ENCODE data around the gene SLC26A2.
"Not testable (repeated sequence)": the region's sequence is repeated elsewhere in the genome, so short reads cannot be mapped to it uniquely, and the experiment has no call there.

Gene SLC26A2

GRCh38 chr5:150006318-150006717 lies 45.8 kb downstream of the SLC26A2 start:
- no peak for DNase-seq (ENCODE audit: low spot score)

GRCh38 chr5:150007050-150007449 lies 46.5 kb downstream of the SLC26A2 start:
- no peak for DNase-seq (ENCODE audit: low spot score)

DNA sequence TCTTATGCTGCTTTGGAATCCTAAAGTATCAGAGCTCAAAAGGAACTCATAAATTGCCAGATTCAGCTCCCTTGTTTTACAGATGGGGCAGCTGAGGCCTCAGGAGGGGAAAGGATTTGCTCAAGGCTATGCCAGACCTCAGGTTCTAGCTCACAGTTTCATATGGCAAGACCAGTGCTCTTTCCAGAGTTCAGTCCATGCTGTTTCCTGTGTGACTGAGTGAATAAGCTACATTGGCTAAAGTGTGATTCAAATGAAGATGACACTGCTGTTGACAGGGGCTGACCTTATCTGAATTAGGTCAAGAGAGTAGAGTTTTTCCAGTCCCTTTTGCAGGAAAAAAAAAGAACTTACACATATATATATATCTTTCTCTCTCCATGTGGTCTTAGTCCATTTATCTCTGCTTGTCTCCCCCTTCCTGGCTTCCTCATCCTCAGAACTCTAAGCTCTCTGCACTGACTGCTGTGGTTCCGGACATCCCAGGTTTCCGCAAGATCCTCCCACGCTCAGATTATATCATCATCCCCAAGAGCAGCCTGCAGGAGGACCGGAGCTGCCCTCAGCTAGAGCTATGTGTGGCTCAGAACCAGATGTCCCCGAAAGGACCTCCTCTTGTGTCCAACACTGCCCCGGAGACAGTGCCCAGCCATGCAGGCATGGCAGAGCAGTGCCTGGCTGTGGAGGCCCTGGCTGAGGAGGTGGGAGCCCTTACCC lies 49.3 kb downstream of the SLC26A2 start:
- no peak for DNase-seq (ENCODE audit: low spot score)

- DNase-seq (ENCODE audit: low spot score) = no peak
Observed at GRCh38 chr5:150013931-150014330, 53.4 kb downstream of the SLC26A2 start.

GRCh38 chr5:150014456-150014855 lies 53.9 kb downstream of the SLC26A2 start:
- no peak for DNase-seq (ENCODE audit: low spot score)

DNA sequence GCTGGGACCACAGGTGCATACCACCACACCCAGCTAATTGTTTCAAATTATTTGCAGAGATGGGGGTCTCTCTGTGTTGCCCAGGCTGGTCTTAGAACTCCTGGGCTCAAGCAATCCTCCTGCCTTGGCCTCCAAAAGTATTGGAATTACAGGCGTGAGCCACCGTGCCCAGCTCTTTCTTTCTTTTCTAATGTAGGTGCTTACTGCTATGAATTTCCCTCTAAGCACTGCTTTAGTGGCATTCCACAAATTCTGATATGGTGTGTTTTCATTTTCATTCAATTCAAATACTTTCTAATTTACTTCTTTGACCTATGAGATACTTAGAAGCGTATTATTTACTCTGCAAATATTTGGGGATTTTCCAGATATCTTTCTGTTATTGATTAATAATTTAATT lies 54.9 kb downstream of the SLC26A2 start:
- DNase-seq (ENCODE audit: low spot score) = no peak

- DNase-seq (ENCODE audit: low spot score) = no peak
Observed at GRCh38 chr5:150016537-150016936, 56.0 kb downstream of the SLC26A2 start.

- DNase-seq (ENCODE audit: low spot score) = no peak
Observed at GRCh38 chr5:150017226-150018005, 56.9 kb downstream of the SLC26A2 start.

DNA sequence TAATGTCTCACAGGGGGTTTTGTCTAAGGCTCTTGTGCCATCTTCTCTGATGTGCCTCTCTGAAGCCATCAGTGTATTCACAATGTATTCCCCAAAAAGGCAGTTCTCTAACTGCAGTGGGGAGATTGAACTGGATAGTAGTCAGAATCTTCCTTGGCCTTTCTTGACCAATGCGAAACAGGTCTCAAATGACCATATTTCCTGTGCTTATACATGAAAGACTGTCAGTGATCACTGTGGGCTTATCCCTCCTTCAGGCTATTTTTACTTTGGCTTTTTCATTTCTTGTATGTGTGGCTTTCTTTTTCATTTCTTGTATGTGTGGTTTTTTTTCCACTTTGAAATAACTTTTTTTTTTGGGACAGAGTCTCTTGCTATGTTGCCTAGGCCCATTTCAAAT lies 59.7 kb downstream of the SLC26A2 start:
- no peak for DNase-seq (ENCODE audit: low spot score)

DNA sequence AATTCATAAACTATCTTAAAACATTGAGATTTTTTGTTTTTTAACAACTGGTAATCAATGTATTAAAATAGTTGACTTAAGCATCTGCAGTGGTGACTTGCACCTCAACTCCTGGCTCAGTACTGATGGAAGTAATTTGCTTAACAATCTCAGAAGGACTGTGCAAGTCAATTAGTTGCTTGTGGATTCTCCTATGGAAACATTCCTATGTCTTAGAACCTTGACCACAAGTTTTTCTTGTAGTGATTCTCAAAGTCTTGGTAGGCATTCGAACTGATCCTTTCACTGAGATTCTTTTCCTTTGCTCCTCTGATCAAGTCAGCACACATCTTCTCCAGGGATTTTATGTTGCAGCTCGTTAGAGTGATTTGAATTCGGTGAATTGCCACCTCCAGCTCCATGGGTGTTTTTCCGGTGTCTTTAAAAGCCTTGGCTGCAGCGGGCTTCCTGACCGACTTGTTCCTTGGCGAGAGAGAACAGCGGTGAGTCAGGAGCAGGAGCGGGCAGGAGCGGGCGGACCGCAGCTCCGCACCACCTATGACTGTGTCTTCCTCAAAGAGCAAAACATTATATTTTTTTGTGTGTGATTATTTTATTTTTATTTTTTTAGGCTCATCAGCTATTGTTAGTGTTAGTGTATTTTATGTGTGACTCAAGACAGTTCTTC lies 61.1 kb downstream of the SLC26A2 start:
- peak; percentile 5 for DNase-seq (ENCODE audit: low spot score)

GRCh38 chr5:150022158-150022531 lies 61.6 kb downstream of the SLC26A2 start:
- DNase-seq (ENCODE audit: low spot score) = peak; percentile 41

- no peak for DNase-seq (ENCODE audit: low spot score)
Observed at GRCh38 chr5:150022681-150023080, 62.1 kb downstream of the SLC26A2 start.

DNA sequence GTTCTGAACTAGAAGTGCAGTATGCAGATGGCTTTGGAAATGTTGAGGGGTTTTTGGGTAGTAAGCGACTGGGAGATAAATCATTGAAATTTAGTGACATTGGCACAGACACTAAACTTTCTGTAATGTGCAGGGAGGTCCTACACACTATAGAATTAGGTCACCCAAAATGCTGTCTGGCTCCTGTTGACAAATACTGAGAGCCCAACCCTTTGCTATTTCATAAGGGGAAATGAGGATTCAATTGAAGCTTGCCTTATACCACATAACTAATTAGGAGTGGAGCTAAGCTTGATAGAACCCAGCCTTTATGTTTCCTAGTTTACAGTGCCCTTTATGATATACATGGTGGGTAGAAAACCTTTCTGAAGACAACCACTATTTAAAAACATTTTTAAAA lies 62.6 kb downstream of the SLC26A2 start:
- DNase-seq (ENCODE audit: low spot score) = no peak

DNA sequence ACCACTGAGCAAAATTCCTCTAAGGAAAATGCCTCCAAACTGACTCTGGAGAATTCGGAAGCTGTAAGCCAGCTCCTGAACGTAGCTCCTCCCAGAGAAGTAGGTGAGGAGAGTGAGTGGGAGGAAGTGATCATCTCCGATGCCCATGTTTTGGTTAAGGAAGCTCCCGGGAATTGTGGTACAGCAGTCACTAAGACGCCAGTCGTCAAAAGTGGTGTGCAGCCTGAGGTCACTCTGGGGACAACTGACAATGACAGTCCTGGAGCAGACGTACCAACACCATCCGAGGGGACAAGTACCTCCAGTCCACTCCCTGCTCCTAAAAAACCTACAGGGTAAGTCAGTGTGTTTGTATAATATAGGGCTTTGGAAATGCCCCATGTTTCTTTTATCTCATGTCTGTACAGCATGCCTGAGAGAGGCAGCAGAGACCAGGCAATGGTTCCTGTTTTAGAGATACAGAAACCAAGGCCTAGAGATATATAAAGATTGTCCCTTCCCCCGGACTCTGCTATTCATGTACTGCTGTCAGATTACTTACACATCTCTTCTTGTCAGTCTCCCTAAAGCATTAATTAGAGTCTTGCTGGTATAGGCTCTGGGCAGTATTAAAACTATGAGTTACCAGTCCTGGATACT lies 63.9 kb downstream of the SLC26A2 start:
- peak; percentile 45 for DNase-seq (ENCODE audit: low spot score)

DNA sequence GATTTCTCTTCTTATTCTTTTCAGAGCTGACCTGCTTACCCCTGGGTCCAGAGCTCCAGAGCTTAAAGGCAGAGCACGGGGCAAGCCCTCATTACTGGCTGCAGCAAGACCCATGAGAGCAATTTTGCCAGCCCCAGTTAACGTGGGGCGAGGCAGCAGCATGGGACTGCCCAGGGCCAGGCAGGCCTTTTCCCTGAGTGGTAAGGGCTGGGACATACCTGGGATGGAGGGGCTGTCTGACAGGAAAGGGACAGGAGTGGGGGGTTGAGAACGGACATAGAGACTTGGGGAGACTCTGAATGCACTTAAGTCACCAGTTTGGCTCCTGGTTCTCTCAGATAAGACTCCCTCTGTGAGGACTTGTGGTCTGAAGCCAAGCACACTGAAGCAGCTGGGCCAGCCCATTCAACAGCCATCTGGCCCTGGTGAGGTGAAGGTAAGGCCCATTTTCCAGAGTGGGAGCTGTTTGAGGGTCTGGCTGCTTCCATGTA lies 66.2 kb downstream of the SLC26A2 start:
- no peak for DNase-seq (ENCODE audit: low spot score)

- DNase-seq (ENCODE audit: low spot score) = not testable (repeated sequence)
Observed at GRCh38 chr5:150028047-150028446, 67.5 kb downstream of the SLC26A2 start.

GRCh38 chr5:150033334-150033733 lies 72.8 kb downstream of the SLC26A2 start:
- DNase-seq (ENCODE audit: low spot score) = no peak

GRCh38 chr5:150034662-150035061 lies 74.1 kb downstream of the SLC26A2 start:
- no peak for DNase-seq (ENCODE audit: low spot score)

GRCh38 chr5:150035139-150035895 lies 74.8 kb downstream of the SLC26A2 start:
- DNase-seq (ENCODE audit: low spot score) = no peak

- no peak for DNase-seq (ENCODE audit: low spot score)
Observed at GRCh38 chr5:150036513-150036912, 76.0 kb downstream of the SLC26A2 start.

Measured in putamen (tissue), 1 donor.